Esophagus muscularis mucosa (tissue), 4 donors: ENCODE results near the gene HOXC12. TPM values are rescaled to one million over a fixed set of nuclear protein-coding genes. Genes with fewer than 3 reads are reported as not detected.

Source experiments
- DNase-seq: peaks from one replicate; pipeline ENCODE4 v3.0.0-alpha.2; 2017; ENCODE audit errors: extremely low spot score
- H3K27ac ChIP-seq, 4 donors: fragments of 200-600 bp; sonication (generic); replicated peaks in 1 of 4; 1 replicate in 3 of 4; 2 replicates in 1 of 4; pipeline ENCODE4 v1.5.1; 2016 to 2019; ENCODE audit warnings: mild to moderate bottlenecking in 1 of 4
- H3K27me3 ChIP-seq, 4 donors: fragments of 200-600 bp; sonication (generic); one replicate each; pipeline versions ENCODE4 v1.5.1 to v1.6.0; 2016 to 2019
- H3K36me3 ChIP-seq, 4 donors: fragments of 200-600 bp; sonication (generic); one replicate each; pipeline ENCODE4 v1.5.1; 2016 to 2019
- H3K4me1 ChIP-seq, 4 donors: fragments of 200-600 bp; sonication (generic); one replicate each; pipeline ENCODE4 v1.5.1; 2016 to 2019
- H3K4me3 ChIP-seq, 4 donors: fragments of 200-600 bp; sonication (generic); 1 replicate in 2 of 4; 2 replicates in 2 of 4; pipeline ENCODE4 v1.5.1; 2016 to 2019; ENCODE audit warnings: mild to moderate bottlenecking in 4 of 4, moderate library complexity in 1 of 4
- H3K9me3 ChIP-seq, 4 donors: fragments of 200-600 bp; sonication (generic); 1 replicate in 3 of 4; 2 replicates in 1 of 4; pipeline ENCODE4 v1.5.1; 2016 to 2019
- EP300 ChIP-seq: sonication (generic); formaldehyde crosslinking; IDR thresholded peaks from one replicate; pipeline ENCODE4 v1.6.1; 2017; ENCODE audit warnings: antibody characterized with exemption
- POLR2A ChIP-seq: fragments of 450-650 bp; IDR thresholded peaks from one replicate; pipeline ENCODE4 v1.6.1; 2017; ENCODE audit warnings: antibody characterized with exemption, moderate library complexity, mild to moderate bottlenecking, low read depth
- POLR2AphosphoS5 ChIP-seq, 2 donors: sonication (generic); formaldehyde crosslinking; IDR thresholded peaks; one replicate each; pipeline ENCODE4 v1.6.1; 2017; ENCODE audit warnings: antibody characterized with exemption in 2 of 2
- WGBS: methylation state at CpG from one replicate; pipeline ENCODE4 v1.1.5; 2018; 5-methylcytosine and 5-hydroxymethylcytosine counted together
- intact Hi-C: fragments of 100-400 bp; cut with DNase I; formaldehyde crosslinking; loops from one replicate; pipeline ENCODE4 v1.15.1; 2023
- total RNA-seq, 4 donors: library from RNA; depleted of rRNA; stranded (reverse); fragments of >200 nt; gene quantifications; one replicate each; pipeline versions ENCODE4 v1.1.0 to v1.2.1, GENCODE V29; 2016
- TF ChIP-seq, protein P1 (sequence below), 3 experiments: fragments of 200-600 bp in 2 of 3; fragments of 450-650 bp in 1 of 3; sonication (generic) in 2 of 3; IDR thresholded peaks; one replicate each; pipeline ENCODE4 v1.5.1; 2017 to 2019; ENCODE audit warnings: antibody characterized with exemption in 3 of 3, mild to moderate bottlenecking in 2 of 3, moderate library complexity in 1 of 3

HOXC12 gene
- total RNA-seq, 4 donors from 2014 or later = not detected

DNA sequence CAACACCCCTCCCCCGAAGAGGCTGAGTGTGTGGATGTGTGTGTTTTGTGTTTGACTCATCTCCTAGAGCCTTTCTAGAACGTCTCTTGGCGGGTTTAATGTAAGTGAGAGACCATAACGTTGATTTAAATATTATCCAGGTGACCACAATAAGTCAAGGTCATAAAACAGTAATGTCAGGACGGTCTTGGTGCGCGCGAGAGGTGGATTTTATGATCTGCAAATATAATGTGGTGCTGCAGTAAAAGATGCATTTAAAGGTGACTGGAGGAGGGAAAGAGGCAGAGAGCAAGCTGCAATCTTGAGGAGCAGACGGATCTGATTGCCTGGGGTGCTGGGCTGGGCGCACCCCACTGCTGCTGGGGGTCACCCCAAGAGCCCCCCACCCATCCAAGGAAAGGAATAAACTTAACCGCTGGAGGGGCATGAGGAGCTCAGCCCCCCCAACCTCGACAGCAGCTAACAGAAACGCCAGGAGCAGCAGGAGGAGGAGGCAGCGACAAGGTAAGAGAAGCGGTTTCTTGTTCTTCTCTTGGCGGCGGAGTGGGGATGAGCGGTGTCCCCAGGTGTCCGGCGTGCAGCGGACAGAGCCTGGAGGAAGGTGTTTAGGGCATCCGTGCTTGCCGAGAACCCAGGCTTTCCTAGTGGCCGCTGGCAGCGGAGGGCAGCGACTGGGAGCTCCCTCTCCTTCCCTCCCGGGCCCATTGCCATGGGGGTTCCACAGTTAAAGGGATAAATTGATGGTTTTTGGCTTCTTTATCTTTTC is 35.8 kb downstream of the HOXC12 start:
- Histone ChIP-seq H3K9me3 (no peaks in the 10 kb centered on the region), H3K27ac (no peak overlapping the region), H3K36me3 (no peaks in the 10 kb centered on the region), H3K4me1 (peaks cover 27 to 37% (median 28%) of the 10 kb centered on the region in 4 donors), H3K4me3 (no peak overlapping the region), H3K27me3 (peaks cover 15 to 100% (median 97%) of the 10 kb centered on the region in 4 donors)
- intact Hi-C loops = no loop called here
- 7% methylated on average over 20 of the region's 27 CpGs for WGBS
- DNase-seq = no peak
- TF ChIP-seq POLR2AphosphoS5 (IDR thresholded peaks at IDR 0.05) = no peak
- TF ChIP-seq EP300 = no peak
- TF ChIP-seq POLR2A = no peak
- TF ChIP-seq, protein P1, sequence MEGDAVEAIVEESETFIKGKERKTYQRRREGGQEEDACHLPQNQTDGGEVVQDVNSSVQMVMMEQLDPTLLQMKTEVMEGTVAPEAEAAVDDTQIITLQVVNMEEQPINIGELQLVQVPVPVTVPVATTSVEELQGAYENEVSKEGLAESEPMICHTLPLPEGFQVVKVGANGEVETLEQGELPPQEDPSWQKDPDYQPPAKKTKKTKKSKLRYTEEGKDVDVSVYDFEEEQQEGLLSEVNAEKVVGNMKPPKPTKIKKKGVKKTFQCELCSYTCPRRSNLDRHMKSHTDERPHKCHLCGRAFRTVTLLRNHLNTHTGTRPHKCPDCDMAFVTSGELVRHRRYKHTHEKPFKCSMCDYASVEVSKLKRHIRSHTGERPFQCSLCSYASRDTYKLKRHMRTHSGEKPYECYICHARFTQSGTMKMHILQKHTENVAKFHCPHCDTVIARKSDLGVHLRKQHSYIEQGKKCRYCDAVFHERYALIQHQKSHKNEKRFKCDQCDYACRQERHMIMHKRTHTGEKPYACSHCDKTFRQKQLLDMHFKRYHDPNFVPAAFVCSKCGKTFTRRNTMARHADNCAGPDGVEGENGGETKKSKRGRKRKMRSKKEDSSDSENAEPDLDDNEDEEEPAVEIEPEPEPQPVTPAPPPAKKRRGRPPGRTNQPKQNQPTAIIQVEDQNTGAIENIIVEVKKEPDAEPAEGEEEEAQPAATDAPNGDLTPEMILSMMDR (IDR thresholded peaks at IDR 0.05) = no peak

DNA sequence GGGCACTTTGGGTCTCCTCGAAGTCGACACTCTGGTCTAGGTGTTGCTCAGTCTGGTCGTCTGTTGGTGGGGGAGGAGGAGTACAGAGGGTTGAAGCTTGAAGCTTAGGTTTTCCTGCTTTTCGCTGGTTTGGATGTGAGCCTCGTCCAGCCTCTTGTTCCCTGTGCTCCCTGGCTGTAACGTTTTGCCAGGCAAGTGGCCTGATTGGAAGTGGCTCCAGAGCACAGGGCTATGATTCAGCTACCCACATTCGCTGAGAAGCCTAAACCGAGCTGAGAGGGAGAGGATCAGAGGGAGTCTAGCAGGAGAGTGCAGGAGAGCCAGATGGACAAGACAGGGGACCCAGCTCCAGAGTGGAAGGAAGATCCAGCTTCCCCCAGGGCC is 36.4 kb downstream of the HOXC12 start:
- Histone ChIP-seq H3K9me3 (no peaks in the 10 kb centered on the region), H3K4me3 (no peak overlapping the region), H3K27me3 (peaks cover 12 to 100% (median 97%) of the 10 kb centered on the region in 4 donors), H3K36me3 (no peaks in the 10 kb centered on the region), H3K27ac (no peak overlapping the region), H3K4me1 (peaks cover 27 to 37% (median 28%) of the 10 kb centered on the region in 4 donors)
- 9% methylated on average over 4 of the region's 8 CpGs for WGBS
- intact Hi-C loops = no loop called here
- no peak for DNase-seq
- TF ChIP-seq POLR2AphosphoS5 (IDR thresholded peaks at IDR 0.05) (no peak), POLR2A (no peak), EP300 (no peak)
- TF ChIP-seq, protein P1 (IDR thresholded peaks at IDR 0.05) = no peak

DNA sequence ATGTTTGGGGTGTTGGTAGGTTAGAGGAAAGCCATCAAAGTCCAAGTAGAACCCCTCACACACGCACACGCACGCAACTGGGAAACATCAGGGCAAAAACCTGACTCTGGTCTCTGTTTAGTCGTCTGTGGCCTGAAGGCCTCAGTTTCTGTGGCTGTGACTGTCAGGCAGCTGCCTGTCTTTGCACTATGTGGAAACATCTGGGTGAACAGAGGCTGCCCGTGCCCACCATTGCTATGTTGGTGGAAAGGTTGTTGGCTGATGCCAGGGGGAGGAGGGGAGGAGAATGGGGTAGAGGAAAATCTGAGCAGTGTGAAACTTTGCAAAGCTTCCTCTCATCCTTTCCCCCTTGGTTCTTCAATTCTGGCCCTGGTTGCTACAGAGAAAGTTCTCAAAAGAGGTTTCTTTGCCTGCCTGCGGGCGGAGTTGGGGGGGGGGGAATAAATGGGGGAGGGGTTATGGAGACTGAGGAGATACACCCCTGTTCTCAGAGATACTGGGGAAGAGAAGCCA is 37.7 kb downstream of the HOXC12 start:
- DNase-seq = no peak
- 48% methylated on average over 7 of the region's 7 CpGs for WGBS
- no peak overlapping the region for H3K27ac ChIP-seq
- intact Hi-C loops = no loop called here
- H3K4me1 ChIP-seq = peaks cover 25 to 46% (median 27%) of the 10 kb centered on the region in 4 donors
- no peak for TF ChIP-seq POLR2AphosphoS5 (IDR thresholded peaks at IDR 0.05)
- TF ChIP-seq, protein P1 (IDR thresholded peaks at IDR 0.05) = no peak
- TF ChIP-seq POLR2A = no peak
- TF ChIP-seq EP300 = no peak
- no peaks in the 10 kb centered on the region for H3K9me3 ChIP-seq
- H3K36me3 ChIP-seq = no peaks in the 10 kb centered on the region
- no peak overlapping the region for H3K4me3 ChIP-seq
- peaks cover 12 to 100% (median 97%) of the 10 kb centered on the region in 4 donors for H3K27me3 ChIP-seq

DNA sequence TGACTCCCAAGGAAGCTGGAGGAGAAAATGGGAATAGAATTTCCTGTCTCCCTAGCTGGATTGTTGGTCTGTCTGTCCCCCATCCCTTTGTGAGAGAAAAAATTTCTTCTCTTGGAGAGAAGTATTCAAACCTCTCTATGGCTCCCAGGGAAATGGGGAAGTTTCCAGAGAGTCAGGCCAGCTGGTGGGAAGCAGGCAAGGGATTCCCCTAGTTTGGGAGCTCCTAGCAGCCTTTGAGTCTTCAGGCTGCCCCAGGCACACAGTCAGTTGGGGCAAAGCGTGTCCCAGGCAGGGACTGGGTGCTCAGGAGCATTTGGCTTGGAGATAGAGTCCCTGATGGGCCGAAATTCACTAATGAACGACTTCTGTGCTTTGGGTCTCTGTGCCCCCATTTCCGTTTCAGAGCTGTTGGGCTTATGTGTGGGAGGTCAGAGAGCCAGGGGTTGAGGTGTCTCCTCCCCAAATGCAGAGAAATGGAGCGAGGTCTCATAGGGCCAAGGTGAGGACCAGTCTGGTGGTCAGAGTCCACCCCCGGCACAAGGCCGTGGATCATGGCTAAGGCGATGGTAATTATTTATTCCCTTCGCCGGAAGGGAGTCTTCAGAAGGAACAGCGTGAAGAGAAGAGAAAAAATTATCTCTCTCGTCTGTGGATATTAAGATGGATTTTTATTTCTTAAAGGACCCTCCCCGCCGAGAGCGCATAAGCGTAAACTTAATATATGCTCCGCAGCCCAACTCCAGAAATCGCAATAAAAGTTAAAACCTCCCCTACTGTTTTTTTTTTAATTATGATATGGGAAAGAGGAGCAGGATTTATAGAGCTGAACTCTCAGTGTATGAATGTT is 38.7 kb downstream of the HOXC12 start:
- no peak for TF ChIP-seq POLR2A
- Histone ChIP-seq H3K36me3 (no peaks in the 10 kb centered on the region), H3K4me1 (peaks cover 25 to 50% (median 31%) of the 10 kb centered on the region in 4 donors), H3K27me3 (peaks cover 12 to 100% (median 97%) of the 10 kb centered on the region in 4 donors), H3K9me3 (no peaks in the 10 kb centered on the region), H3K27ac (no peak overlapping the region), H3K4me3 (no peak overlapping the region)
- intact Hi-C loops = no loop called here
- 28% methylated on average over 18 of the region's 18 CpGs for WGBS
- DNase-seq = no peak

DNA sequence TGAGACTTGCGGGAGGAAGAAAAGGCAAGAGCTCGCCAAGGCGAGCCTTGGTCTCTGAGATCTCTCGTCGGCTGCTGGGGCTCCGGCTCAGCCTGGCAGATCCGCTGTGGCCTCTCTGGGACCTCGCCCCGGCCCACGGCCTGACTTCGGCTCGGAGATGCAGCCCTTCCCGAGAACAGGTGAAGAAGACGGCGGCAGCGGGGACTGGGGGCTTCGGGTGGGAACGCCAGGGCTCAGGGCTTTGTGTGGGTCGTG is 39.2 kb downstream of the HOXC12 start:
- H3K27me3 ChIP-seq = peaks cover 12 to 100% (median 97%) of the 10 kb centered on the region in 4 donors
- H3K9me3 ChIP-seq = no peaks in the 10 kb centered on the region
- intact Hi-C loops = no loop called here
- H3K27ac ChIP-seq = no peak overlapping the region
- H3K4me1 ChIP-seq = peaks cover 25 to 50% (median 31%) of the 10 kb centered on the region in 4 donors
- H3K4me3 ChIP-seq = no peak overlapping the region
- H3K36me3 ChIP-seq = no peaks in the 10 kb centered on the region
- TF ChIP-seq POLR2AphosphoS5 (IDR thresholded peaks at IDR 0.05) (no peak), POLR2A (no peak)
- TF ChIP-seq, protein P1 (IDR thresholded peaks at IDR 0.05) = no peak
- DNase-seq = no peak
- WGBS = 5% methylated on average over 12 of the region's 19 CpGs
